LNCAP (cell line): ENCODE measurements around the gene C1orf174.

ENCODE experiments used
- CTCF ChIP-seq: fragments of 450-650 bp; IDR thresholded peaks from 2 replicates; pipeline ENCODE4 v1.5.1; 2017; ENCODE audit warnings: mild to moderate bottlenecking

C1orf174 gene

GRCh38 chr1:3900969-3901529 lies 977 bp upstream of the C1orf174 start:
- TF ChIP-seq CTCF: no peak

GRCh38 chr1:3899754-3900149 lies 320 bp downstream of the C1orf174 start:
- TF ChIP-seq CTCF: no peak

GRCh38 chr1:3898994-3899753 lies 898 bp downstream of the C1orf174 start:
- TF ChIP-seq CTCF: no peak

GRCh38 chr1:3898475-3898735 lies 1.7 kb downstream of the C1orf174 start:
- no peak for TF ChIP-seq CTCF

GRCh38 chr1:3896396-3897000 lies 3.6 kb downstream of the C1orf174 start:
- no peak for TF ChIP-seq CTCF

GRCh38 chr1:3895951-3896325 lies 4.1 kb downstream of the C1orf174 start:
- no peak for TF ChIP-seq CTCF

- no peak for TF ChIP-seq CTCF
Observed at GRCh38 chr1:3895279-3895950, 4.7 kb downstream of the C1orf174 start.
